ENCODE measurements around the gene FNIP2. TPM values are rescaled to one million over a fixed set of nuclear protein-coding genes. Genes with fewer than 3 reads are reported as not detected.
"Not testable (repeated sequence)": the region's sequence is repeated elsewhere in the genome, so short reads cannot be mapped to it uniquely, and the experiment has no call there.

Gene FNIP2
- polyA plus RNA-seq, 1 donor = 12.2 TPM

DNA sequence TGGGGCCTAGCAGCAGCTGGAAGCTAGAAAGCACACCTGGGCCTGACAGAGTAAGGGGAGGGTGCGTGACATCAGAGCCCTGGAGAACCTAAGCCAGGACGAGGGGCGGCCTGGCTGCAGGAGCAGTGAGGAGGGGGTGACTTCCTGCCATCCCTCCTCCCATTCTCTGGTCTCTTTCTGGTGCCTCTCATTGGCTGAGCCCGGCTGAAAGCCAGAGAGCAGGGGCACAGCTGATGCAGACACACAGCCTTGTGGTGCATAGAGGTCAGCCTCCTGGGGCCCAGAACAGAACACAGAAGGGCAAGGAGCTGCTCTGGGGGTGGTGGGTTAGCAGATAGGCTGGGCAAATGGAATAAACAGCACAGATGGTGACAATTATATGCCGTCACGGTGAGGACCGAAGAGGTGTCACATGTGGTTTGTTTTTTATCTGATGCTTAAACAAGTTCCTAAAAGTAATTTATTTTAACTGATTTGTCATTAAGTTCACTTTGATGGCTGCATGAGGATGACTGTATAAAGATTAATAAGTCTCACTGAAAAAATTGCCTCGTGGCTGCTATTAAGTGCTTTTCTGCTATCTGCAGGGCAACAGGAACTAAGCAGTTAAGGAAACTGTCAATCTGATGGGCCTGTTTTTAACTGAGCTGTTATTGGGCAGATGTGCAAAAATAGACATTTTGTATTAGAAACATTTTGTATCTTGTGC, 102.0 kb downstream of the FNIP2 start:
- no peak for DNase-seq (ENCODE audit: low read depth)

GRCh38 chr4:158871335-158871724, 102.5 kb downstream of the FNIP2 start:
- no peak for DNase-seq (ENCODE audit: low read depth)

DNA sequence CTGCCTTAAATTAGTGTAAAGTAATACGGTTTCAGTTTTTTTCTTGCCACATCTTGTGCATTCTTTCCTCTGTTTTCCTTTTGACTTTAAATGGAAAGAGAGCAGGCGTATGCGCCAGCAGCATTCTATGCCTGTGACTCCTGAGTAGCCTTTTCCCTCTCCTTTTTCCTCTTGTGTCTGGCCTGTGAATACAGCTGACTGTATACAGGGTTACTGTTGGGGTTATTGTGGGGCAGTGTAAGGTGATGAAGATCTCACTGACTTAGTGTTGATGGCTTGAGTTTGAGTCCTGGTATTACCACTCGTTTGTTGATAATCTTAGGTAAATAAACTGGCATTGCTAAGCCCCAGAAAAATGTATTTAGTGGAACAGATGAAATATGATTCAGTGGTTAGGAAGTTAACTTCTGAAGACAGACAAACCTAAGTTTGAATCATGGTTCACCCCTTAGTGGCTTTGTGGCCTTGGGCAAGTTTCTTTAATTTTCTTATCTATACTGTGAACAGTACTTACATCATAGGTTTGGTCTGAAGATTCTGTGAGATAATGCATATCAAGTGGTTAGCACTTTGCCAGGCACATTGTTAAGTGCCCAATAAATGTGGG, 105.1 kb downstream of the FNIP2 start:
- no peak for DNase-seq (ENCODE audit: low read depth)

- DNase-seq (ENCODE audit: low read depth) = no peak
Observed at GRCh38 chr4:158875026-158875425, 106.2 kb downstream of the FNIP2 start.

- DNase-seq (ENCODE audit: low read depth) = no peak
Observed at GRCh38 chr4:158875455-158875854, 106.6 kb downstream of the FNIP2 start.

DNA sequence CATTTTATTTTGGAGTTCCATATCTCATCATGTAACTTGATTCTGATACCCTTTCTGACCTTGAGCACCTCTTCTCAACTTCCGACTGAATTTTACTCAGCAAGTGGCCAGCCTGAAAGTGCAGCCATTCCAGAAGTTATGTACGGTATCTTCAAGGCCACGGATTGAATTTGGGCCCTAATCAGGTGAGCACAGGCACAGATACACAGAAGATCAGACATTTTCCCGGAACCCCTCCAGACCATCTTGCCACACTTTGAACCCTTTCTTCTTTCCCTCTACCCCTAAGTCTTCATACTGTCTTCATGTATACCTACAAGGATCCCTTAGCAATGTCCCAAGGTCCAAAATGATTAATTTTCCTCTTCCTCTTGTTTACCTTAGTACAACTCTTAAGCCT, 108.2 kb downstream of the FNIP2 start:
- no peak for DNase-seq (ENCODE audit: low read depth)

- DNase-seq (ENCODE audit: low read depth) = not testable (repeated sequence)
Observed at GRCh38 chr4:158882142-158882541, 113.3 kb downstream of the FNIP2 start.

DNA sequence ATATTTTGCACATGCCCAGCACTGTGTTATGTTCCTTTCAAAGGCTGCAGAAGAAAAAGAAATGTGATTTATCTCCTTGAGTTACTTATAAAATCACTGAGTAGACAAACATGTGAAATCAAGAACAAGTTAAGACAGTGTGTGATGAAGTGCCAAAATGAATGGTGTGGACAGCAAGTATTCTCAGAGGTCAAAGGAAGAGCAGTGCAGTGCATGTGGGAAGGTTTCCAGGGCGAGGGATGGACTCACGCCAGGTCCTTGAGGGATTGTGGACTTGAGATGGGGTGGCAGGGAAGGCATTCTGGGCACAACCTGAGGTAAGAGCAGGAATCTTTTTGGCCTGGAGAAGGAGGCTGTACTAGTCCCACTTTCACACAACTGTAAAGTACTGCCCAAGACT, 115.5 kb downstream of the FNIP2 start:
- no peak for DNase-seq (ENCODE audit: low read depth)

DNA sequence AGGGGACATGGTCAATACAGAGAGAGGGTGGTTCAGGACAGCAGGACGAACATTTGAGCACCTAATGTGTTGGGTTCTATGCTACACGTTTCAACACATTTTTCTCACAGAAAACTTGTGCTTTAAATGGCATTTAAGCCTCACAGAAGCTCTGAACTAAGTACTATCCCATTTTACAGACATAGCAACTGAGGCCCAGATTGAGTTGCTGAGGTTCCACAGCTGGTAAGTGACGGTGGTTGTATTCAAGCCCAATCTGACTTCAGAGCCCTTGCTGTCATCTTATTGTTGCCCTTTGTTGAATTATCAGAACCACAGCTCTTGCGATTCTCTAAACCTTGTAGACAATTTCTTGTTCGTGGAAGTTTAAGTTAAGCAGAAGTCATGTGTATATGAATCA, 116.7 kb downstream of the FNIP2 start:
- DNase-seq (ENCODE audit: low read depth) = no peak

GRCh38 chr4:158890294-158890693, 121.5 kb downstream of the FNIP2 start:
- no peak for DNase-seq (ENCODE audit: low read depth)

DNA sequence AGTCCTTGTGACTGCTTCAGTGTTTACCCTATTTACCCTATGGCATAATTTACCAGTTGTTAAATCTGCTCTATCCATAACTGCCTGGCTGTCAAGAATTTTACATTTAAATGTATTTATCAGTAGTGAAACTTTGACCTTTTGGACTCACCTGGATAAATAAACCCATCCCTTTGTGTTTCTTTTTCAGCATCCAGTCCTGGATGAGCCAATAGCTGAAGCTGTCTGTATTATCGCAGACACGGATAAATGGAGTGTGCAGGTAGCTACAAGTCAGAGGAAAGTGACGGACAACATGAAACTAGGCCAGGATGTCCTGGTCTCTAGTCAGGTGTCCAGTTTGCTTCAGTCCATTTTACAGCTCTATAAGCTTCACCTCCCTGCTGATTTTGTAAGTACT, 122.4 kb downstream of the FNIP2 start:
- DNase-seq (ENCODE audit: low read depth) = no peak

DNA sequence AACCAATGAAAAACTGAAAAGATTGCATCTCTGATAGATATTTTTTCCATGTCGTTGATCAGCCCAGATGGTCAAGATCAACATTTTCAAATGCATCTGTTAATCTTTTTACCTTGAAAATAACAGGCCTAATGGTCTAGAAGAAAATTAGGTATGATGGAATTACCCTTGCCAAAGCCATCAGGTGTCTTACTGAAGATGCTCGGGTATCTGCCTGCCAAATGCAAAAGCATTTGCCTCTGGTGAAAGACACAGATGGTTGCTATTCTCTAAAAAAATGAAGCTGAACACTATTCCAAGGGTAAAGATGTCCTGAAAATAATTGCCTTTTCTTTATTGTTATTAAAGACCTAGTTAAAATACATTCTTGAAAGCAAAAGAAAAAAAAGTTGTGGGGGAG, 126.0 kb downstream of the FNIP2 start:
- DNase-seq (ENCODE audit: low read depth) = no peak

DNA sequence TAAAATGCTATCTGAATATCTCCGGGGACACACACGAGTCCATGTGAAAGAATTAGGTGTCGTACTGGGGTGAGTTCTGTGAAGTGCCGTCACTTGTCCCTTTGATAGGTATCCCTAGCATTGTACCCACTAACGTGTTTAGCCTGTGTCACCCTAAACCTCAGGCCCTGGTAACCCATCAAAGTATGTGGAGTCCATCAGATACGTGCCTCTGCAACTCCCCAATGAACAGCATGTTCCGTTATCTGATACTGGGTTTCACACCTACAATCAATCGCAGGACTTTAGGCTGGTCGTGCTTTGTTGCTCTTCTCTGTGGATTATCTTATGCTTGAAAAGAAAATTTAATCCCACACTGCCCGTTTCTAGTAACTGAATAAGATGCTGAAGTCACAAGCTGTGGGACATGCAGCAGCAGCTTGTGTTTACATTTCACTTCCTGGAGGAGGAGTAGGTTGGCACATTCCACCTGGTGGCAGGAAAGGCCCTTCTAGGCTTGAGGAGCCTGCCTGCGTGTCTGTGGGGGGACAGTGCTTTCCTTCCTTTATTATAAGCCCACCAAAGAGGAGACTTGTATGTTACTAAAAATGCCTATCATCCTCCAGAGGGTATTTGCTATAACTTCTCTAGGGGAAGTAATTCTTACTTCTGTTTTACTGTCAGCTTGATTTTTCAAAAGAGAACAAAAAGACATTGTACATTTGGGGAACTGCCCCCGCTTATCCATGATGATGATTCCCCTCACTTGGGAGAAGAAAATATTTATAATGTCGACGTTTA, 127.2 kb downstream of the FNIP2 start:
- DNase-seq (ENCODE audit: low read depth) = no peak

- not testable (repeated sequence) for DNase-seq (ENCODE audit: low read depth)
Observed at GRCh38 chr4:158896577-158897238, 127.9 kb downstream of the FNIP2 start.

DNA sequence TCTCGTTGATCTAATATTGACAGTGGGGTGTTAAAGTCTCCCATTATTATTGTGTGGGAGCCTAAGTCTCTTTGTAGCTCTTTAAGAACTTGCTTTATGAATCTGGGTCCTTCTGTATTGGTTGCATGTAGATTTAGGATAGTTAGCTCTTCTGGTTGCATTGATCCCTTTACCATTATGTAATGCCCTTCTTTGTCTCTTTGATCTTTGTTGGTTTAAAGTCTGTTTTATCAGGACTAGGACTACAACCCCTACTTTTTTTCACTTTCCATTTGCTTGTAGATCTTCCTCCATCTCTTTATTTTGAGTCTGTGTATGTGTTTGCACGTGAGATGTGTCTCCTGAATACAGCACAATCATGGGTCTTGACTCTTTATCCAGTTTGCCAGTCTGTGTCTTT, 131.6 kb downstream of the FNIP2 start:
- DNase-seq (ENCODE audit: low read depth) = not testable (repeated sequence)

- DNase-seq (ENCODE audit: low read depth) = not testable (repeated sequence)
Observed at GRCh38 chr4:158902280-158903078, 133.7 kb downstream of the FNIP2 start.

DNA sequence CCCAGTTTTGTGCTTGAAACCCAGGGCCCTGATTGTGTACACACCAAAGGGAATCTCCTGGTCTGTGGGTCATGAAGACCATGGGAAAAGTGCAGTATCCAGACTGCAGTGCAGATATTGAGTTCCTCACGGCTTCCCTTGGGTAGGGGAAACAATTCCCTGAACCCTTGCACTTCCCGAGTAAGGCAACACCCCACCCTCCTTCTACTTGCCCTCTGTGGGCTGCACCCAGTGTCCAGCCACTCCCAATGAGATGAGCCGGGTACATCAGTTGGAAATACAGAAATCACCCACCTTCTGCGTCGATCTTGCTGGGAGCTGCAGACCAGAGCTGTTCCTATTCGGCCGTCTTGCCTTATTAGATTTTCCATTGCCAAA, 134.2 kb downstream of the FNIP2 start:
- DNase-seq (ENCODE audit: low read depth) = no peak

DNA sequence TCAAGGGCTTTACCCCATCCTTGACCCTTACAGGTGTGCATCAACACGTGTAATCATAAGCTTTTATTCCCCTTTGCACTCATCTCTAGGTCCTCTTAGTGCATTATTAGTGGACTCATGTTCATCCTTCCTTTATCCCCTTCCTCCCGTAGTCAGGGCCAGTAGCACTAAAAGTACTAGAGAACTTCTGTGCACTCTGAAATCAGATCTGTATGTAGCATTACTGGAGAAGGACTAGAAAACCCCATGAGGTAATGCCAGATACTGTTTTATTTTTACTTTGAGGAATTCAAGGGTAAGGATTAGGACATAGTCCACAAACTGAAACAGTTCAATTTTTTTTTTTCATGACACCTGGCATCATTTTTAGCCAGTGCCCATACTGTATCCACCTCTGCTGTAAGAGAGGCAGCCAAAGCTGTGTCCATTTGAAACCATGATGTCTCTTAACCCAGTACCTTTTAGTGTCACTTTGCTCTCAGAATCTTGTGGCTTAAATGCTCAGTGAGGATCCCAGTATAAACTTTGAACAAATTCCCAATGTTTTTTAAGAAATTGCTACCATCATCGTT, 134.7 kb downstream of the FNIP2 start:
- no peak for DNase-seq (ENCODE audit: low read depth)

DNA sequence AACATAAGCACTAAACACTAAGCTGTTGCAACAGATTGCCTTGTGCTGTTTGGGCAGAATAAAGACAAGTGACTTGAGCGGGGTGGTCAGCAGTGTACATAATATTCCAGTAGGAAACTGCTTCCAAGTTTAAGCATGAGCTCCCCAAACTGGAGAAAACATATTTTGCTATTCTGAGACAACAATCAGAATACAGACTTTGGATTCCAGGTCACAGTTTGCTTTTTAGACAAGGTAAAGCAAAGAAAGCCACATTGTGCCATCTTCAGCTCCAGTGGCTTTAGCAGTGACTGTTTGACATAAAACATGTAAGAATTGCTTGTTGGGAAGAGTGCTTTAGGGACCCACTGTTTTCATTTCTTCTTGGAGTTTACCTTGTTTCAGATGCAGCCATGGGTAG, 136.0 kb downstream of the FNIP2 start:
- no peak for DNase-seq (ENCODE audit: low read depth)

- DNase-seq (ENCODE audit: low read depth) = no peak
Observed at GRCh38 chr4:158906073-158906472, 137.2 kb downstream of the FNIP2 start.

DNA sequence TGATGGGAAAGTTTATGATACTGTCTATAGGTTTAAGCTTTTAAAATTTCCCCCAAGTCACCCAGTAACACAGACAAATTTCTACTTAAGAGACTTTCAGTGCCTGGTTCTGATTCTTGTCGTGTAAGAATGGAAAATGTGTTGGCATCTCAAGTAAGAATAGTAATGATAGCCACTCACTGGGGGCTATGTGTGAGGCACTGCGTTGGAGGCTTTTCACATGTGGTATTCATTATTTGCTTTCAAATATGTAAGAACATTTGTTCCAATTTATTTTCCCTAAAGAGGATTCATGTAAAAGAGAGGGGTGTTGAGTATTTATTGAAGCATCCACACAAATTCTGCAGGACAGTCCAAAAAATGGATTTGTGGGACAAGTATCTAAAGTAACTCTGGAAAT, 143.6 kb downstream of the FNIP2 start:
- no peak for DNase-seq (ENCODE audit: low read depth)

Measured in forelimb muscle (tissue), 1 donor.